GM18502 (cell line): ENCODE results near the gene SSBP2.
"Not testable (repeated sequence)": the region's sequence is repeated elsewhere in the genome, so short reads cannot be mapped to it uniquely, and the experiment has no call there.

Experiments
- ATAC-seq: cut with Tn5 transposase; IDR thresholded peaks from one replicate; pipeline ENCODE4 v1.9.1; 2021; ENCODE audit warnings: mild to moderate bottlenecking; ENCODE audit not compliant: unreplicated experiment, poor library complexity

SSBP2 gene

DNA sequence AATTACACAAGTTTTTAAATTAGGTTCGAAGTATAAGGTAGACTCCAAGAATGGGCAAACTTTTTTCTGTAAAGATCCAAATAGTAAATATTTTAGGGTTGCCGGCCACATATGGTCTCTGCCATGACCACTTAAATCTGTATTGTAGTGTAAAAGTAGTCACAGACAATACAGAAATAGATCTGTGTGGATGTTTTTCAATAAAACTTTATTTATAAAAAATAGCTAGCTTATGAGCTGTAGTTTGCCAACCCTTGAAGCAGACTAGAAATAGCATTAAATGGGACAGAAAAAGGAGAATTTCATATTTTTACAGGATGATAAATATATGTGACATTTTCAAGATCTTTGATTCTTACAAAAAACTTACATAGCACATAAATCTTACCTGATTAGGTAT lies 262.0 kb downstream of the SSBP2 start:
- ATAC-seq: no peak

DNA sequence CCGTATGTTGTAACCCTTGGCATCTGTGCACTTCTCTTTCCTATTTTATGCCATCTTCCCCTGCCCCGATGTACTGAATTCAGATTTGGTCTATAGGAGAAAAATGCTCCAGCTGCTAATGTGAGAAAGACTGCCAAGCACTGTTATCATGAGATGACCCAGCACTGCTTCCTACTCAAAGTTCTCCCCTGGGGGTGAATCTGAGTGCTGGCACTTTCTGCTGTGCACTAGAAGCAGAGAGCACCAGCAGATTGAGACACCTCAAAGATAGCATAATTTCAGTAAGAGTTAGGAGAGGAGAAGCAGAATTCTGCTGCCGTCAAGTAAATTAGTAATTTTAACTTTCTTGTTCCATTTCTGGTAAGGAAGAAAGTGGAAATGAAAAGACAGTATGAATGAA lies 264.2 kb downstream of the SSBP2 start:
- ATAC-seq: no peak

DNA sequence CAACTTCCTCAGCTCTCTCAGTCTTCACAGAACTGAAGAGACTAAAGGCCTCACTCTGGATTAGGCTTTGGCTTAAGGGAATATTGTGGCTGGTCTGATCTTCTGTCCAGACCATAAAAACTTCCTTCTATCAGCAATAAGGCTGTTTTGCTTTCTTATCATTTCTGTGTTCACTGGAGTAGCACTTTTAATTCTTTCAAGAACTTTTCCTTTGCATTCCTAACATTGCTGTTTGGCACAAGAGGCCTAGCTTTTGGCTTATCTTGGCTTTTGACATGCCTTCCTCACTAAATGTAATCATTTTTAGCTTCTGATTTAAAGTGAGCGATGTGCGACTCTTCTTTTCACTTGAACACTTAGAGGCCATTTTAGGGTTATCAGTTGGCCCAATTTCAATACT lies 268.3 kb downstream of the SSBP2 start:
- no peak for ATAC-seq

DNA sequence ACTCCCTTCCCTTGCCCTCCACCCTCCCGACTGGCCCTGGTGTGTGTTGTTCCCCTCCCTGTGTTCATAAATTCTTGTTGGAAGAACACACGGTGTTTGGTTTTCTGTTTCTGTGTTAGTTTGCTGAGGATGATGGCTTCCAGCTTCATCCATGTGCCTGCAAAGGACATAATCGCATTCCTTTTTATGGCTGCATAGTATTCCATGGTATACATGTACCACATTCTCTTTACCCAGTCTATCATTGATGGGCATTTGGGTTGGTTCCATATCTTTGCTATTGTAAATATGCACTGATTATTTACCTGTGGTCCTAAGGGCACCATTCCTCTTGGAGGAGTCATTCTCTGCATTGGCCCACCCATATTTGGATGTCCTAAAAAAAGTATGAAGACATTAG lies 277.5 kb downstream of the SSBP2 start:
- not testable (repeated sequence) for ATAC-seq

DNA sequence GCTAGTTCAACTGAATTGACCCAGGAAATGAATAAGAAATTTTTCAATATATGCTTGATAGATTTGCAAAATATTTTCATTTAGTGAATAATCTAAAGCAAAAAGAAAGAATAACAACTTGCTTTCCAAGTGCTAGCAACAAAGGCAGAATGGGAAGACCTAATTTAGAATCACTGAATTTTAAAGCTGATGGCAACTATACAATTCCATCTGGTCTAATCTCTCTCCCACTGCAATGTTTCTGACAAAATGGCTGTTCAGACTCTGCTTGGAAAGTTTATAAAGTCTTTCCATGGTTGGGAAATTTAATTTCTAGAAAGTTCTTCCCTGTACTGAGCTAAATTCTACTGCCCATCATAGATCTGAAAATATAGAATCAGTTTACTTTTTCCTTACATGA lies 281.2 kb downstream of the SSBP2 start:
- no peak for ATAC-seq

DNA sequence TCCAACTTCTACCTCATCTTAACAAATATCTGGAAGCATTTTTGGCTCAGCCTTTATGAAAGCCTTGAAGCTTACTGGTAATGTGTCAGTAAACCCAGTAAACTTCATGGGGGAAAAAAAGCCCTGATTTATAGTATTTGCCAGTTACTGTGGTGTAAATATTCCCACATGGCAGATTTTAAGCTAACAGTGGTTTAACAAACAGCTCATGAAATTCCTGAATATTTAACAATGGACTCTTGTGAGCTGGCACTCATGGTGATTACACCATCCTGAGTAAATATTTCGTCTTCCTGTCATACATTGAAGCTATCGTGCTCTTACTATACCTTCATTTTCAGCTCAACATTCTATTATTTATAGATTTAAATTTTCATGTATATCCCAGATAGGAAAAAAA lies 300.0 kb downstream of the SSBP2 start:
- ATAC-seq: no peak

DNA sequence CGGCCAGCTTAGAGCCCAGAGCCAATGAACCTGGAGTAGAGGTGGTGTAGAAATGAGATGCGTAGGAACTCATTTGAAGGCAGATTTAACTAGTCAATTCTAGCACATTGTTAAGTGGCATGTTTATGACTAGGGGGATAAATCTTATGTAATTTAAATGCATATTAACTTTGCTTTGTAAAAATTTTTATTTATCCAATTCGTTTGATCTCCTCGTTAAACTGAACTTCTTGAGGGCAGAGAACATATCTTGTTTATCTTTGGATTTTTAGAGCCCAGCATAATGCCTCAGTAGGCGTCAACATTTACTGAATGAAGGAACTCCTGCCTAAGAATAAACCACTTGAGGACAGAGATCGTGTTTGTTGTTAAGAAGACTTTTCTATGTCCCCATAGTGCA lies 315.9 kb downstream of the SSBP2 start:
- no peak for ATAC-seq

DNA sequence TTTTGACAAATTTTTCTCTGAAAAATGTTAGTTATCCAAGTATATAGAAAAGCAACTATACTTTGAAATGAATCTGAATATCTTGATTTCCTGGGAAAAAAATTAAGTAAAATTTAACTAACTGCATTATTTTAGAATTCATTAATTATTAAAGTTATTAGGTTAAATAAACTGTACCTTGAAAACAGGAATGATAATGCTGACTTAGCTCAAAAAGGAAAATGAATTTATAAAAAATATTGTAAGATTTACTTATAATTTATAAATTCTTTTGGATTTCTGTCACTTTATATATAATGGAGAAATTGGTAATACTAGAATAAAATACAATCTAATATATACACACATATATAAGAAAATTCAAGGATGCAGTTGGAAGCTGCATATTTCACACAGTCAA lies 320.9 kb downstream of the SSBP2 start:
- ATAC-seq: no peak

DNA sequence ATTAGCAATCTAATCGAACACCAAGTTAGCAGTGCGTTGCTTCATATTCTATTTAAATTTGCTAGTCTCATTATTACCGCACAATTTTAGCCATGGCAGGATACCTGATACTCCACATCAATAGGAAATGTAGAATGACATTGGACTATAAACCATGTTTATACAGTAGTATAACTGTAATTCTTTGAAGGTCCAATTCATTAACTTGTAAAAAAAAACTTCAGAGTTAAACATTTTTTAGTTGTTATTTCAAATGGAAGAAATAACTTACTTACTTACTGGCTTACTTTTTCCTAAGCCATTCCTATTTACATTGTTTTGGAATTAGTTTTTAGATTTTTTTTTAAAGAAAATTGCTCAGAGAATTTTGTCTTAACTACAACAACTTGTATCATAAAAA lies 321.5 kb downstream of the SSBP2 start:
- ATAC-seq: no peak

DNA sequence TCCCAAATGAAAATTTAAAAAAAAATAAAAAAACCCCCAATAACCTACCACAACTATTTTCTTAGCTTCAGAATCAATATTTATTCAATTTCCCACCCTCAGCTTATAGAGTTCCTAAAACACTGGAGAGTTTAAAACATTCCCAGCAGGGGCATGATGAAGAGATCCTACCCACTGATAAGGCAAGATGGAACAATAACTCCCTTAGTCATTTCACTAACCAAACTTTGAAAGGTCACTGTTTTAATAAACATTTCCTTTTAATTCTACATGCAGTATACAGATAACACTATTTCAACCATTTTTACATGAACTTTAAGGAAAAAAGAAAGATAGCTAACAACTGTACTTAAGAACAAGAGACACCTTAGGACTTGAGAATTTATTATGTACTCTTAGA lies 322.0 kb downstream of the SSBP2 start:
- ATAC-seq: no peak

DNA sequence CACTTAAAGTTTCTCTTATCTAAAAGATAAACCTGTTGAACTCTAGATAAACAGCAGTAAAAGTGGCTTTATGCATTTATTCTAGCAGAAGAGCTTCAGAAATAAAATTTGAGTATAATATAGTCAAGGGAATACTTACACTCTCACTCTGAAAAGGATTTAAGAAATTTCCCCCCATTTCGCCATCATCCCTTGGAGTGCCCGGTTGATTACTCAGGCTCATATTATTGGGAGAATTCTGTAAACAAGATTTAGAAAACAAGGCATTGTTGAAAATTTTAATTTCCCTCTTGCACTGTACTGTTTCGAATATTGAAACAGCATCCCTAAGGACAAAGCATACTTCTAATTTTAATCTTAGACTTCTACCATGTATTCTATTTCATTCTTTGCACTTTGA lies 322.5 kb downstream of the SSBP2 start:
- ATAC-seq: no peak

DNA sequence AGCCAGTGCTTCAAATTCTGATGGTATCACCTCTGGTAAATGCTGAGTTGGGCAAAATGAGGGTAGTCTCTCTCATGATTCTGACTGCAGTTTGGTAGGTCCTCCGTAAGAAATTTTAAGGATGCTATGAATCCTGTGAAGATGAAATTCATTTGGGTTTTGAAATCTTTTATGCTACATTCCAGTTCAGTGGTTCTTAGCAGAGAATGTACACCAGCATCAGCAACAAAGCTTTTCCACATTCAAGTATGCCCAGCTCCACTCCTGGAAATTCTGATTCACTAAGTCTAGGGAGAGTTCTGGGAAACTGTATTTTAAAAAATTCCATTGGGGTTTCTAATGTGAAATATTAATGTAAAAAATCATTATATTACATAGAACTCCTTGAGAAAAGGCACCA lies 323.3 kb downstream of the SSBP2 start:
- ATAC-seq: no peak

DNA sequence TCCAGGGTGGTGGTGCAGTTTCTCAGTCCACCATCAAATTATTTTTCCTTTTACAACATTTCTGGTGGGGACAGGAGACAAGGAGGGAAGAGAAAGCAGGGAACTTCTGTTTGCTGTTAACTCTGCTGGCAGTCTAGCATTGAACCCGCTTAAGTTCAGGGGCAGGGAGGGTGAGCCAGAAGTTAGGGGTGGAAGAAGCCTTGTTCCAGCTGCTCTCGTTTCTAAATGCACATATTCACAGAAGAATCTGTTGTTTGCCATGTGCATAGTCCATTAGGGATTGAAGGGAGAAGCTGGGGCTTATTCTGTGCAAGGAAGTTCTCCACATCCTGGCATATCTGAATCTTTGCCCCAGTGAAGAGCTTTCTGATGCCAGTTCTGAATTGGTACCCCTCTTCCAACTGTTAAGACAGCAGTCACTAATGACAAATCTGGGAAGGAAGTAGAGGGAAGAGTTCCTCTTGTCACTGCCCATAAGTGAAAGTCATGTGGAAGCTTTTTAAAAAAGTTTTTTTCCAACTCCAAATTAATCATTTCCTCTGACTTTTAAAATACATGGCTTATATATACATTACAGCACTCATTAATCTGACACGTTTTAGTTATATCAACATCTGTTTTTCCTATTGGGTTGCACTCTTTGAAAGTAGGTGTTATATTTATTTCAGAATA lies 324.4 kb downstream of the SSBP2 start:
- ATAC-seq: no peak

DNA sequence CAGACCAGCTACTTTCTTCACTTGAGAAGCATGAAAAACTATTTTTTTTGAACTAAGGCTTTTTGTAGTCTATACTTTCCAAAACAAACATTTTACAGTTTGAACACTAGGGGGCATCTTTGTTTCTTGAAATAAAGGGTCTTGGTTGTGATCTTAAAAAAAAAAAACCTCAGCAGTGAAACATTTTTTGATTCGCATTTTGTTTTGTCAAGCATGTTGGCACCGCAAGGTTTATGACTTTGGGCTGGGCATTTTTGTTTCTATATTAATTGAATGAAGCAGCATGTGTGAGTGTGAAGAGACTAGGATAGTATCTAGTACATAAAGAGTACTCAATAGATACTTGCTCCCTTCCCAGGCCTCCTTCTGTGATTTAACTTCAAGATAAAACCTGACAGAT lies 325.3 kb downstream of the SSBP2 start:
- ATAC-seq: no peak

DNA sequence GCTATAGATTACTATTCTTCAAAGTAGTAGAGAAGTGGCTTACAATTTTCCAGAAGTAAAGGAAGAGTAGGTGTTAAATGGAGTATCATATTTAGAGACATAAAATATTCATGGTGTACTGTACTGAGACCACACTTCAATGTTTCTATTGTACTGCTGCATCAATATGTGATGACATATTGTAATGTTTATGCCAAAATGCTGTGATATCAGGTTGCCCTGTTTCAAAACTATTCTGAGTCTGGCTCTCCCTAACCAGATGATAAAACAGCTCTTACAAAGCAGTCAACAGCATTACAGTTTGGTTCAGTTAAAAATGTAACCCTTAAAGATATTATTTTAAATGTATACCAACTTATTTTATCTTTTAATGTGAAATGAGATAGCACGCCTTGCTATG lies 326.2 kb downstream of the SSBP2 start:
- ATAC-seq: no peak

DNA sequence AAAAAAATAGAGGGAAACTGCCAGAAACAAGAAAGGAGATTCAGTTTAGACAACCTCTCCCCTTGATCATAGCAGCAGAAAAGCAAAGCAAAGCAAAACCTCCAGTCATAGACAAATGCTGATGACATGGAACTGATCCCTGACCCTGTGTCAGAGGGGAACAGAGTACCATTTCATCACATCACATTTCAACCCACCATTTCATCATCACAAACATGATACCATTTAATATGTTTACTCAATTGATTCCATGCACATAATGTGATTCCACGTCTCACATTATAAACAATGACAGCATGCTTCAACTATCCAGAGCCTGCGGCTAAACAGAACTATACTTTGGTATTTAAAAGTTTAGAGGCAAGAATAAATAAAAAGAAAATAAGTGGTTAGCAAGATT lies 328.2 kb downstream of the SSBP2 start:
- no peak for ATAC-seq

DNA sequence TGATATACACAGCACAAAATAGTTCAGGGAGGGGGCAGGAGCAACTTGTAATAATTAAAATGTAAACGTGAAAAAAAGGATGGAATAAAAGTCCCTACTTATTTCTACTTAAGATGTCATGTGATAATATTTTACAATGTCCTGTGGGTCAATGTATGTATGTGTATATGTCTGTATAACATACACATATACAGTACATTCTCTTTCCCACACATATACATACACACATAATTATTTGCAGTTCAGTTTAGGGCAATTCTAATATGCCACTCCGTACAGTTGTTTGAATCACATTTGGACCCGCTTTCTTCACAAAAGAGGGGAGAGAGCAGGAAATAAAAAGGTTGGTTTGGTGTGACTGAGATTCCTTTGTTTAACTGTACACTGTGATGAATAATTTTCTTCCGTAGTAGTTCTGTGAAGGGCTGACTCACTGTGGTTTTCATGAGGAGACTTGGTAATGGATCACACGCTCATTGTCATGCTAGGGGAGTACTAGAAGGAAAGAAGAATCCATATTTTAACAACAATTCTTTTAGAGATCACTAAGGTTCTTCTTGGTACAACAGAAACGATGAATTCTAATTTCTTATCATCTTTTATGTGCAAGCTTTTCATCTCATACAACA lies 330.7 kb downstream of the SSBP2 start:
- no peak for ATAC-seq

DNA sequence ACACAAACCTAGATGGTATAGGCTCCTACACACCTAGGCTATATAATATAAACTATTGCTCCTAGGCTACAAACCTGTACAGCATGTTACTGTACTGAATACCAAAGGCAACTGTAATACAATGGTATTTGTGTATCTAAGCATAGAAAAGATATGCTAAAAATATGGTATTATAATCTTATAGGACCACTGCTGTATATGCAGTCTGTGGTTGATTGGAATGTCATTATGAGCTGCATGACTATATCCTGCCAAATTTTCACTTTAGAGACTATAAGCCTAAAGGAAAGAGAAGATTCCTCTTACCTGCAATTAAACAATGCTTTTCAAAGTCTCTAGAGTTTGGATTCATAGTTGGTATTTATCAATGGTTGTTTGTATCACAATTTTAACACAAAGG lies 332.3 kb downstream of the SSBP2 start:
- ATAC-seq: no peak

DNA sequence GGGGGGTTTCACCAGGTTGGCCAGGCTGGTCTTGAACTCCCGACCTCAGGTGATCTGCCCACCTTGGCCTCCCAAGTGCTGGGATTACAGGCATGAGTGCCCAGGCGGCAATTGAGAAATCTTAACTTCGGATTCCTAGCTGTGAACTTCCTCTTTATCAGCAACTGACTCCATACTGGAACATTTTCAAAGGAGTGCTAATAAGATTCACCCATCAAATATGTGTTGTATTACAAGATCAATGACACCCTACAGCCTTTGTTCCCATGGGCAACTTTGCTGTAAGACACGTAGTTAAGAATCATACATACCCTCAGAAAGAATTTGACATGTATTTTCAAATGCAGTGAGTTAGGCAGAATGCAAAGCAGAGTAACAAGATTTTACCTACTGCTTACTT lies 333.8 kb downstream of the SSBP2 start:
- ATAC-seq: no peak

DNA sequence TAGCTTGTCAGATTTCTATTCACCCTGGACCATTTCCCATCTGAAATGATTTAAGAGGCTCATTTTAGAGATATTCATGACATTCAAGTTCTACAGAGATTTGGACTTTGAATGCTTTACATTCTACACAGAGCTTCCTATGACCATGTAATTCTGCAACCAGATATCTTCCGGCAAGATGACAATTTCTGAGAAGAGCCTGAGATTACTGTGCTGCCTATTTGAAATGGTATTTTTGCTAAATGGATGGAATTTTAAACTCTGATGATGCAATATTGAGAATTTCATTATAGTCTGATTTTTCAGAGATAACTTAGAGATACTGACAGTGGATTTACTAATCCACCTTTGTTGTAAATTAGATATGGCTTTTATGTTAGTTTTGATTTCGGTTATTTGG lies 341.0 kb downstream of the SSBP2 start:
- no peak for ATAC-seq

DNA sequence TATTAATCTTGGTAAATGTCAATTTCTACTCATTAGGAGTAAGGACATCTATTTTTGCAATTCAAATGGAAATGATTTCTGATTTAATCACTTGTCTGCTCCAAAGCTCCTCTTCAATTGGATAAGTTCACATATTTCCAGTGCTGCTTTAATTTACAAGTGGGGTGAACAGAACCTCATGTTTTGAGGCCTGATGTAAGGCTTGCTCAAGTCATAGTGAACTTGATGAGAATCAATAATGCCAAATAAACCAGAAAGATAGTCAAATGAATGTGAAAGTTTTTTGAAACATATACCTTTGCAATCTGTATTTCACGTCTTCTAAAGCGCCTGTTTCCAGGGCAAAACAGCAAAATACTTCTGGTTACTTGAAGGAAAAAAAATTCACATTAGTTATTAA lies 341.5 kb downstream of the SSBP2 start:
- ATAC-seq: no peak

DNA sequence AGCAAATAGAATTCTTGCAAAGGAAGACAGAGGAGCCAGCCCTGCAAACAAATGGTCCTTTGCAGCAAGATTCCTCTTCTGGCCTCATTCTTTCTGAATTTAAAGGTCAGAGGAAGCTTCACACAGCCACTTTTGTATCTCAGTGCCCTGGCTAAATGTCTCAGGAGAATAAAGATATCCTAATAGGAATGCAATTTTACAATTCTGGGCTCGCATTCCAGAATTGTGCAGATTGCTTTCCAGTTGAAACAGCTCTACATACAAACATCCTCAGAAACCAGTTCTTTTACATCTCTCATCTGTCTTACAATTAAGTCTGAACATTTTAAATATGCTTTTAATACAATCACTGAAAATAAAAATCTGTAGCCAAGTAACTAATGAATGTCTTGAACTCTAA lies 342.4 kb downstream of the SSBP2 start:
- ATAC-seq: no peak
